ENCODE data around the gene PNISR. TPM values are rescaled to one million over a fixed set of nuclear protein-coding genes. Genes with fewer than 3 reads are reported as not detected.

PNISR gene
- total RNA-seq, 1 experiment from 2014 or later, result 134 TPM

- Mint-ChIP-seq H3K4me3 (no peak overlapping the region), H3K9me3 (no peaks in the 10 kb centered on the region), H3K4me1 (no peaks in the 10 kb centered on the region), H3K27me3 (ENCODE audit: low read depth) (no peaks in the 10 kb centered on the region), H3K27ac (no peak overlapping the region; a peak in 1 of 7 replicates), H3K36me3 (ENCODE audit: insufficient read depth in 1 of 3, low read depth in 3 of 3) (peaks cover 5 to 18% (median 18%) of the 10 kb centered on the region in 3 experiments; a peak in 6 of 7 replicates)
- H3K9ac ChIP-seq (ENCODE audit: extremely low read depth, insufficient read length, low read length), result no peak overlapping the region
- no peak overlapping the region for H3K4ac ChIP-seq (ENCODE audit: low read depth, low read length)
- no peak overlapping the region for H4K8ac ChIP-seq (replicated peaks; ENCODE audit: insufficient read length, low read depth, low read length)
- H3K18ac ChIP-seq (ENCODE audit: insufficient read length, low read depth, low read length), result no peak overlapping the region
- H3K79me1 ChIP-seq (ENCODE audit: insufficient read depth, low read depth, low read length, poor library complexity, severe bottlenecking), result no peaks in the 10 kb centered on the region
- no peak overlapping the region for H3K14ac ChIP-seq (ENCODE audit: insufficient read depth, low read length)
- H2BK15ac ChIP-seq (ENCODE audit: low read depth, low read length), result no peak overlapping the region
- no peak overlapping the region for H3K23ac ChIP-seq (ENCODE audit: insufficient read length, low read depth, low read length)
- H3K4me1 ChIP-seq (ENCODE audit: insufficient read depth, low read length), result no peaks in the 10 kb centered on the region
- no peak overlapping the region for H2BK20ac ChIP-seq (ENCODE audit: low read depth, low read length, poor library complexity, severe bottlenecking)
- WGBS (ENCODE audit: extremely low coverage, insufficient read length, low lambda C conversion rate), result no CpG with 5 or more reads among the region's 2 CpGs
- no peaks in the 10 kb centered on the region for H3K27me3 ChIP-seq (ENCODE audit: insufficient read depth, low read length)
- no peaks in the 10 kb centered on the region for H3K23me2 ChIP-seq (ENCODE audit: insufficient read length, low read depth, low read length, poor library complexity, severe bottlenecking)
- H4K20me1 ChIP-seq (ENCODE audit: control insufficient read depth, insufficient read depth, insufficient read length), result no peaks in the 10 kb centered on the region
- H3K4me2 ChIP-seq (ENCODE audit: insufficient read depth, insufficient read length, low read length), result no peak overlapping the region
- no peak overlapping the region for H2AK5ac ChIP-seq (ENCODE audit: insufficient read length, low read length)
- H3K9me3 ChIP-seq (ENCODE audit: control insufficient read depth, low read depth, low read length), result no peaks in the 10 kb centered on the region
- no peak overlapping the region for H3T11ph ChIP-seq (ENCODE audit: low read length)
- no peak overlapping the region for H2AFZ ChIP-seq (ENCODE audit: low read length)
- no peak overlapping the region for H4K5ac ChIP-seq (ENCODE audit: insufficient read length, low read depth, low read length)
- H3K56ac ChIP-seq (ENCODE audit: insufficient read length, low read depth, low read length), result no peak overlapping the region
- no peak overlapping the region for H2BK12ac ChIP-seq (ENCODE audit: insufficient read length, low read depth, low read length)
- no peak overlapping the region for H2BK120ac ChIP-seq (ENCODE audit: low read depth, low read length, poor library complexity, severe bottlenecking)
- H3K79me2 ChIP-seq (ENCODE audit: insufficient read depth, low read length), result no peaks in the 10 kb centered on the region
- no peak overlapping the region for H3K27ac ChIP-seq (ENCODE audit: insufficient read length, low read depth, low read length)
- DNase-seq, result no peak
- no peak overlapping the region for H4K91ac ChIP-seq (ENCODE audit: insufficient read length, low read depth, low read length)
- no peak for TF ChIP-seq CTCF (conservative IDR thresholded peaks at IDR 0.05)
- H2BK5ac ChIP-seq (ENCODE audit: insufficient read length, low read length), result no peak overlapping the region
Measured at GRCh38 chr6:99471638-99472037, 46.5 kb upstream of the PNISR start.

All from H9 (cell line).